HCT116 (cell line): Measurements from ENCODE around the gene CXCR4. TPM values are rescaled to one million over a fixed set of nuclear protein-coding genes. Genes with fewer than 3 reads are reported as not detected.

Source experiments
- ATAC-seq: fragments of 200-7000 bp; cut with Tn5 transposase; 2 replicates; pipeline ENCODE4 v1.9.1; 2020; ENCODE audit warnings: mild to moderate bottlenecking, moderate library complexity
- BruUV-seq: library from RNA; stranded (reverse); fragments of 400-500 nt; replicated peaks from 2 replicates; lab custom pipeline; 2021; lab: Mats Ljungman, UMichigan
- CTCF ChIA-PET: fragments of 300-600 bp; sonication (Branson Sonifier 250); formaldehyde crosslinking; loops from one replicate; lab custom pipeline; 2021; ENCODE audit warnings: antibody characterized with exemption; lab: Charles Lee
- POLR2A ChIA-PET: fragments of 300-600, 350-600 bp; sonication (Branson Sonifier 250); formaldehyde crosslinking; loops from one replicate; lab custom pipeline; 2021; ENCODE audit warnings: antibody characterized with exemption; lab: Charles Lee
- RAD21 ChIA-PET, 2 experiments: fragments of 300-600 bp; sonication (Branson Sonifier 250); formaldehyde crosslinking; loops; one replicate each; lab custom pipeline; 2023; ENCODE audit warnings: low total read pairs in 2 of 2; ENCODE audit not compliant: uncharacterized antibody in 2 of 2, unreplicated experiment in 2 of 2, low non-redundant PET in 1 of 2; lab: Charles Lee
- DNase-seq: peaks from one replicate; pipeline ENCODE4 v3.0.0-alpha.2; 2010; ENCODE audit warnings: low read depth, low spot score
- H2AFZ ChIP-seq: fragments of 200-600 bp; shearing (Covaris generic), sonication (generic); 2 replicates; pipeline ENCODE4 v1.6.1; 2017; ENCODE audit warnings: low read depth, mixed run types, mixed read lengths, antibody characterized with exemption, low read length; ENCODE audit not compliant: poor library complexity, severe bottlenecking
- H3K27ac ChIP-seq: 2 replicates; pipeline ENCODE4 v1.5.1; 2012; ENCODE audit warnings: low read depth, low read length
- H3K27me3 ChIP-seq: fragments of 200-600 bp; sonication (generic); 2 replicates; pipeline ENCODE4 v1.6.1; 2016; ENCODE audit warnings: mixed run types, low read length, mixed read lengths; ENCODE audit not compliant: insufficient read depth
- H3K36me3 ChIP-seq, 2 experiments: fragments of 200-500 bp in 1 of 2; fragments of 200-600 bp in 1 of 2; sonication (Bioruptor generic) in 1 of 2; sonication (generic) in 1 of 2; 2 replicates each; pipeline versions ENCODE4 v1.5.1 to v1.6.1; 2014 to 2016; ENCODE audit warnings: low read length in 2 of 2, inconsistent platforms in 1 of 2, mixed read lengths in 1 of 2, mixed run types in 1 of 2; ENCODE audit not compliant: insufficient read depth in 2 of 2, control insufficient read depth in 1 of 2
- H3K4me1 ChIP-seq, 2 experiments: fragments of 200-600 bp in 1 of 2; sonication (generic) in 1 of 2; 2 replicates each; pipeline versions ENCODE4 v1.5.1 to v1.6.1; 2012 to 2017; ENCODE audit warnings: low read length in 2 of 2, inconsistent platforms in 1 of 2, mild to moderate bottlenecking in 1 of 2, mixed read lengths in 1 of 2, mixed run types in 1 of 2, moderate library complexity in 1 of 2; ENCODE audit not compliant: insufficient read depth in 2 of 2, control insufficient read depth in 1 of 2
- H3K4me2 ChIP-seq: fragments of 200-600 bp; sonication (generic); 2 replicates; pipeline ENCODE4 v1.6.1; 2017; ENCODE audit warnings: mixed run types, low read length, mixed read lengths
- H3K4me3 ChIP-seq, 2 experiments: fragments of 200-600 bp in 1 of 2; sonication (generic) in 1 of 2; replicated peaks in 1 of 2; 2 replicates each; pipeline ENCODE4 v1.5.1; 2011 to 2016; ENCODE audit warnings: low read length in 2 of 2, control low read depth in 1 of 2, low read depth in 1 of 2, mild to moderate bottlenecking in 1 of 2, mixed read lengths in 1 of 2, mixed run types in 1 of 2
- H3K79me2 ChIP-seq: fragments of 200-600 bp; sonication (generic); 2 replicates; pipeline ENCODE4 v1.6.1; 2017; ENCODE audit warnings: mild to moderate bottlenecking, mixed run types, low read length, moderate library complexity, mixed read lengths; ENCODE audit not compliant: insufficient read depth
- H3K9ac ChIP-seq: fragments of 200-600 bp; sonication (generic); 2 replicates; pipeline ENCODE4 v1.6.1; 2016; ENCODE audit warnings: low read length, mixed read lengths
- H3K9me2 ChIP-seq: fragments of 200-600 bp; sonication (generic), shearing (Covaris generic); 2 replicates; pipeline ENCODE4 v1.6.1; 2017; ENCODE audit warnings: mixed run types, mild to moderate bottlenecking, moderate library complexity; ENCODE audit not compliant: insufficient read depth
- H3K9me3 ChIP-seq, 2 experiments: fragments of 200-500 bp in 1 of 2; fragments of 200-600 bp in 1 of 2; sonication (Bioruptor generic) in 1 of 2; sonication (generic) in 1 of 2; 2 replicates each; pipeline ENCODE4 v1.6.1; 2014 to 2017; ENCODE audit warnings: low read length in 2 of 2, mixed read lengths in 2 of 2, inconsistent platforms in 1 of 2, low read depth in 1 of 2, mild to moderate bottlenecking in 1 of 2, mixed run types in 1 of 2, moderate library complexity in 1 of 2; ENCODE audit not compliant: control insufficient read depth in 1 of 2, insufficient read depth in 1 of 2
- H4K20me1 ChIP-seq: fragments of 200-600 bp; sonication (generic), shearing (Covaris generic); 2 replicates; pipeline ENCODE4 v1.6.1; 2017; ENCODE audit warnings: mixed run types, mild to moderate bottlenecking, moderate library complexity; ENCODE audit not compliant: insufficient read depth
- CBX3 ChIP-seq: IDR thresholded peaks from 2 replicates; pipeline ENCODE4 v1.6.1; 2012; ENCODE audit warnings: low read depth
- EZH2 ChIP-seq: fragments of 200-600 bp; sonication (generic); IDR thresholded peaks from 2 replicates; pipeline ENCODE4 v1.6.1; 2017; ENCODE audit warnings: antibody characterized with exemption, mixed run types
- EZH2phosphoT487 ChIP-seq: fragments of 200-600 bp; IDR thresholded peaks from 2 replicates; pipeline ENCODE4 v1.6.1; 2018; ENCODE audit warnings: antibody characterized with exemption, borderline replicate concordance
- JUND ChIP-seq: IDR thresholded peaks from 2 replicates; pipeline ENCODE4 v1.6.1; 2012
- POLR2AphosphoS5 ChIP-seq: IDR thresholded peaks from 2 replicates; pipeline ENCODE4 v1.6.1; 2011; ENCODE audit warnings: mild to moderate bottlenecking, low read depth, low read length, moderate library complexity
- RAD21 ChIP-seq: IDR thresholded peaks from 2 replicates; pipeline ENCODE4 v1.6.1; 2012; ENCODE audit warnings: low read depth, mild to moderate bottlenecking
- SIN3A ChIP-seq: IDR thresholded peaks from 2 replicates; pipeline ENCODE4 v1.6.1; 2012; ENCODE audit warnings: low read depth
- SRF ChIP-seq: IDR thresholded peaks from 2 replicates; pipeline ENCODE4 v1.6.1; 2012; ENCODE audit warnings: low read depth
- TCF7L2 ChIP-seq: IDR thresholded peaks from 2 replicates; pipeline ENCODE4 v1.7.0; 2011; ENCODE audit warnings: borderline replicate concordance, inconsistent platforms; ENCODE audit not compliant: insufficient read depth, insufficient read length; ENCODE audit errors: extremely low read depth
- YY1 ChIP-seq: IDR thresholded peaks from 2 replicates; pipeline ENCODE4 v1.6.1; 2011; ENCODE audit warnings: low read length, low read depth, moderate library complexity, mild to moderate bottlenecking; ENCODE audit not compliant: insufficient replicate concordance; ENCODE audit errors: extremely low read depth
- ZFX ChIP-seq: fragments of 450-650 bp; IDR thresholded peaks from 2 replicates; pipeline ENCODE4 v1.6.1; 2017
- intact Hi-C: fragments of 100-400 bp; cut with micrococcal nuclease; formaldehyde crosslinking; loops from 2 replicates; pipeline ENCODE4 v1.10.0; 2022
- total RNA-seq: library from RNA; stranded (reverse); gene quantifications from one replicate; pipeline ENCODE4 v1.2.1, GENCODE V29; 2021; ENCODE audit not compliant: unreplicated experiment
- TF ChIP-seq, protein P1 (sequence below), 3 experiments: fragments of 200-600 bp in 1 of 3; sonication (generic) in 1 of 3; IDR thresholded peaks in 2 of 3; conservative IDR thresholded peaks in 1 of 3; 2 replicates each; pipeline ENCODE4 v1.5.1; 2012 to 2017; ENCODE audit warnings: low read depth in 2 of 3, low read length in 2 of 3, antibody characterized with exemption in 1 of 3, borderline replicate concordance in 1 of 3, control low read depth in 1 of 3, mild to moderate bottlenecking in 1 of 3, mixed read lengths in 1 of 3, mixed run types in 1 of 3, moderate library complexity in 1 of 3; ENCODE audit not compliant: insufficient read depth in 1 of 3
- TF ChIP-seq, protein P2 (sequence below): IDR thresholded peaks from 2 replicates; pipeline ENCODE4 v1.6.1; 2011; ENCODE audit warnings: mild to moderate bottlenecking, low read length, moderate library complexity; ENCODE audit not compliant: insufficient replicate concordance; ENCODE audit errors: extremely low read depth
- TF ChIP-seq, protein P3 (sequence below): IDR thresholded peaks from 2 replicates; pipeline ENCODE4 v1.6.1; 2012

The CXCR4 gene
- total RNA-seq, 1 experiment from 2014 or later, result 1.3 TPM

DNA sequence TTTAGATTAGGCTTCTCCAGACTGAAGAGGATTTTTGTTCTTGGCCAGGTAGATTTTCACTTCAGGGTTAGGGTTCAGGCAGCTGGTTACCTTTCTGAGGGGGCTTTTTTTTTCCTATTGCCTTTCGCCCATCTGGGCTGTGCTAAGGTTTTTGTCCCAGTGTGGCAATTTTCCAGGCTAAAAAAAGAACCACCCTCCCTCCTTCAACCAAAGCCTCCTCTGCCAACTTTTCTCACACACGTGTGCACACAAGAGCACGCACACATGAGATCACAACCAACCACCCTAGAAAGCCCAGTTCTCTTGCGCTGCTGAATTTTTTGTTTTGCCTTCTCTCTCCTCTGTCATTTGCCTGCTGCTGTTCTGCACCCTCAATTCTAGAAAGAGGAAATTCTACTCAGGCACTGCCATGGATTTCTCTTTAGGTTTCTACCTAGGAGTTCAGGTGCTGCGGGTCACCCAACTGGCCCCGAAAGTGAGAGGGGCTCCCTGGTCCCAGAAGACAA, 8.5 kb upstream of the CXCR4 start:
- no peak overlapping the region for H3K4me2 ChIP-seq
- H3K4me3 ChIP-seq, result no peak overlapping the region
- H3K27me3 ChIP-seq, result peaks cover 33% of the 10 kb centered on the region
- no peaks in the 10 kb centered on the region for H3K9me3 ChIP-seq
- no peak overlapping the region for H2AFZ ChIP-seq
- ChIA-PET CTCF (no interaction called here), RAD21 (no interaction called here), POLR2A (no interaction called here)
- no peaks in the 10 kb centered on the region for H4K20me1 ChIP-seq
- no peak overlapping the region for H3K27ac ChIP-seq
- no TSS peak for BruUV-seq
- DNase-seq (no peak), ATAC-seq (no peak)
- H3K79me2 ChIP-seq, result no peaks in the 10 kb centered on the region
- no peak for TF ChIP-seq YY1
- TF ChIP-seq, all 23 proteins: peak for 0
- H3K9ac ChIP-seq, result no peak overlapping the region
- H3K4me1 ChIP-seq, result peaks cover 0 to 20% of the 10 kb centered on the region in 2 experiments; a peak in 1 of 4 replicates
- no peaks in the 10 kb centered on the region for H3K36me3 ChIP-seq
- intact Hi-C loops, result loop anchor here (10.0 kb wide), 1 partner anchor 248 kb away; no protein-coding TSS in a partner anchor
- H3K9me2 ChIP-seq, result no peaks in the 10 kb centered on the region

DNA sequence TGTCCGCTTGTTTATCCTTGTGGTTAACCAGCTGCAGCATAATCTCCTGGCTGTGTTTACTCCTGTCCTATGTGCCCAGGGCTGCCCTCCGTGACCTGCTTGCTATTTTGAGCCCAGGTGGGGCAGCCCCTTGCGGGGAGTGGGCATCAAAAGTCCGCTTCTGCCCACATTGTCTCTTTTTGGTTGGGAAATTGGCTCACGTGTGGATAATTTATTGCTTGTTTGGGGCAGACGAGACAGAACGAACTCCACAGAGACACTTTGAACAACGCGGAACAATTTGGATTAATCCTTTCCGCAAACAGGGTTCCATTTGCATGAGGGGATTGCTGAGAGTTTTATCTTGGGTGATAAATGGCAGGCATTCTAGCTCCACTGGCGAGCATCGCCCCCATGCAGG, 8.1 kb upstream of the CXCR4 start:
- no peaks in the 10 kb centered on the region for H3K9me3 ChIP-seq
- no peak overlapping the region for H3K9ac ChIP-seq
- peaks cover 0 to 20% of the 10 kb centered on the region in 2 experiments; a peak in 1 of 4 replicates for H3K4me1 ChIP-seq
- H3K27ac ChIP-seq, result no peak overlapping the region
- no TSS peak for BruUV-seq
- no peaks in the 10 kb centered on the region for H4K20me1 ChIP-seq
- no peak overlapping the region for H2AFZ ChIP-seq
- CTCF ChIA-PET, result no interaction called here
- H3K27me3 ChIP-seq, result peaks cover 37% of the 10 kb centered on the region
- RAD21 ChIA-PET, result no interaction called here
- no peaks in the 10 kb centered on the region for H3K36me3 ChIP-seq
- no peak overlapping the region for H3K4me2 ChIP-seq
- H3K9me2 ChIP-seq, result no peaks in the 10 kb centered on the region
- DNase-seq (no peak), ATAC-seq (no peak)
- H3K4me3 ChIP-seq, result no peak overlapping the region
- POLR2A ChIA-PET, result no interaction called here
- no peaks in the 10 kb centered on the region for H3K79me2 ChIP-seq
- no peak for TF ChIP-seq EZH2phosphoT487
- TF ChIP-seq EZH2, result no peak
- TF ChIP-seq, protein P1, sequence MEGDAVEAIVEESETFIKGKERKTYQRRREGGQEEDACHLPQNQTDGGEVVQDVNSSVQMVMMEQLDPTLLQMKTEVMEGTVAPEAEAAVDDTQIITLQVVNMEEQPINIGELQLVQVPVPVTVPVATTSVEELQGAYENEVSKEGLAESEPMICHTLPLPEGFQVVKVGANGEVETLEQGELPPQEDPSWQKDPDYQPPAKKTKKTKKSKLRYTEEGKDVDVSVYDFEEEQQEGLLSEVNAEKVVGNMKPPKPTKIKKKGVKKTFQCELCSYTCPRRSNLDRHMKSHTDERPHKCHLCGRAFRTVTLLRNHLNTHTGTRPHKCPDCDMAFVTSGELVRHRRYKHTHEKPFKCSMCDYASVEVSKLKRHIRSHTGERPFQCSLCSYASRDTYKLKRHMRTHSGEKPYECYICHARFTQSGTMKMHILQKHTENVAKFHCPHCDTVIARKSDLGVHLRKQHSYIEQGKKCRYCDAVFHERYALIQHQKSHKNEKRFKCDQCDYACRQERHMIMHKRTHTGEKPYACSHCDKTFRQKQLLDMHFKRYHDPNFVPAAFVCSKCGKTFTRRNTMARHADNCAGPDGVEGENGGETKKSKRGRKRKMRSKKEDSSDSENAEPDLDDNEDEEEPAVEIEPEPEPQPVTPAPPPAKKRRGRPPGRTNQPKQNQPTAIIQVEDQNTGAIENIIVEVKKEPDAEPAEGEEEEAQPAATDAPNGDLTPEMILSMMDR (IDR thresholded peaks at IDR 0.05 in 2 of 3, conservative IDR thresholded peaks at IDR 0.05 in 1 of 3; ENCODE audit: borderline replicate concordance in 1 of 3, insufficient read depth in 1 of 3, low read depth in 2 of 3, low read length in 2 of 3), result no peak
- no peak for TF ChIP-seq SRF
- TF ChIP-seq CBX3, result no peak
- TF ChIP-seq, protein P2, sequence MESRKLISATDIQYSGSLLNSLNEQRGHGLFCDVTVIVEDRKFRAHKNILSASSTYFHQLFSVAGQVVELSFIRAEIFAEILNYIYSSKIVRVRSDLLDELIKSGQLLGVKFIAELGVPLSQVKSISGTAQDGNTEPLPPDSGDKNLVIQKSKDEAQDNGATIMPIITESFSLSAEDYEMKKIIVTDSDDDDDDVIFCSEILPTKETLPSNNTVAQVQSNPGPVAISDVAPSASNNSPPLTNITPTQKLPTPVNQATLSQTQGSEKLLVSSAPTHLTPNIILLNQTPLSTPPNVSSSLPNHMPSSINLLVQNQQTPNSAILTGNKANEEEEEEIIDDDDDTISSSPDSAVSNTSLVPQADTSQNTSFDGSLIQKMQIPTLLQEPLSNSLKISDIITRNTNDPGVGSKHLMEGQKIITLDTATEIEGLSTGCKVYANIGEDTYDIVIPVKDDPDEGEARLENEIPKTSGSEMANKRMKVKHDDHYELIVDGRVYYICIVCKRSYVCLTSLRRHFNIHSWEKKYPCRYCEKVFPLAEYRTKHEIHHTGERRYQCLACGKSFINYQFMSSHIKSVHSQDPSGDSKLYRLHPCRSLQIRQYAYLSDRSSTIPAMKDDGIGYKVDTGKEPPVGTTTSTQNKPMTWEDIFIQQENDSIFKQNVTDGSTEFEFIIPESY, result no peak
- no peak for TF ChIP-seq POLR2AphosphoS5
- TF ChIP-seq SIN3A, result no peak
- no peak for TF ChIP-seq JUND
- no peak for TF ChIP-seq RAD21
- TF ChIP-seq, protein P3, sequence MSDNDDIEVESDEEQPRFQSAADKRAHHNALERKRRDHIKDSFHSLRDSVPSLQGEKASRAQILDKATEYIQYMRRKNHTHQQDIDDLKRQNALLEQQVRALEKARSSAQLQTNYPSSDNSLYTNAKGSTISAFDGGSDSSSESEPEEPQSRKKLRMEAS, result no peak
- TF ChIP-seq ZFX, result no peak
- no peak for TF ChIP-seq YY1
- no peak for TF ChIP-seq TCF7L2
- intact Hi-C loops, result loop anchor here (10.0 kb wide), 1 partner anchor 249 kb away; no protein-coding TSS in a partner anchor
